GM12865 (cell line): ENCODE results near the gene CNTN5.

Experiments used
- DNase-seq: peaks from one replicate; pipeline ENCODE4 v3.0.0; 2010; ENCODE audit warnings: low read depth
- H3K4me3 ChIP-seq: 2 replicates; pipeline ENCODE4 v1.5.1; 2011; ENCODE audit warnings: mild to moderate bottlenecking, low read depth, low read length, control low read depth
- TF ChIP-seq, protein P1 (sequence below): IDR thresholded peaks from 2 replicates; pipeline ENCODE4 v1.5.1; 2011; ENCODE audit warnings: low read length, control low read depth, low read depth, inconsistent platforms; ENCODE audit not compliant: insufficient read depth; ENCODE audit errors: missing control alignments

The CNTN5 gene

DNA sequence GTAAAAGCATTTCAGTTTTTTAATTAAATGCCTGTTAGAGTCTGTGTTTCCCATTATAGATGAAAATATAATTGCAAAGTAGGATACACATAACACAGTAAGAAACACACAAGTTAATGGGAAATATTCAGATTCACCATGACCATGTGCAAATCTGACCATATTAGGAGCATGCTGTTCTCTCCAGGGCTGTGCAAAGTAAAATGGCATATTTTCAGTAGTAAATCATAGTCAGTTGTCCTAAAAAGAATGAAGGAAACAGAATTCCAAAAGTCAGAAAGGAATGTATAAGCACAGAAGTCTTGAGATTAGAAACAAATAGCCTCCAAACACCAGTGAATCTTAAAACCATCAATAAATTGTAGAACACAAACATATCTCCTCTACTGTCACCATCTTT is 44.4 kb downstream of the CNTN5 start:
- H3K4me3 ChIP-seq, result no peak overlapping the region
- DNase-seq, result no peak
- TF ChIP-seq, protein P1, sequence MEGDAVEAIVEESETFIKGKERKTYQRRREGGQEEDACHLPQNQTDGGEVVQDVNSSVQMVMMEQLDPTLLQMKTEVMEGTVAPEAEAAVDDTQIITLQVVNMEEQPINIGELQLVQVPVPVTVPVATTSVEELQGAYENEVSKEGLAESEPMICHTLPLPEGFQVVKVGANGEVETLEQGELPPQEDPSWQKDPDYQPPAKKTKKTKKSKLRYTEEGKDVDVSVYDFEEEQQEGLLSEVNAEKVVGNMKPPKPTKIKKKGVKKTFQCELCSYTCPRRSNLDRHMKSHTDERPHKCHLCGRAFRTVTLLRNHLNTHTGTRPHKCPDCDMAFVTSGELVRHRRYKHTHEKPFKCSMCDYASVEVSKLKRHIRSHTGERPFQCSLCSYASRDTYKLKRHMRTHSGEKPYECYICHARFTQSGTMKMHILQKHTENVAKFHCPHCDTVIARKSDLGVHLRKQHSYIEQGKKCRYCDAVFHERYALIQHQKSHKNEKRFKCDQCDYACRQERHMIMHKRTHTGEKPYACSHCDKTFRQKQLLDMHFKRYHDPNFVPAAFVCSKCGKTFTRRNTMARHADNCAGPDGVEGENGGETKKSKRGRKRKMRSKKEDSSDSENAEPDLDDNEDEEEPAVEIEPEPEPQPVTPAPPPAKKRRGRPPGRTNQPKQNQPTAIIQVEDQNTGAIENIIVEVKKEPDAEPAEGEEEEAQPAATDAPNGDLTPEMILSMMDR, result no peak

DNA sequence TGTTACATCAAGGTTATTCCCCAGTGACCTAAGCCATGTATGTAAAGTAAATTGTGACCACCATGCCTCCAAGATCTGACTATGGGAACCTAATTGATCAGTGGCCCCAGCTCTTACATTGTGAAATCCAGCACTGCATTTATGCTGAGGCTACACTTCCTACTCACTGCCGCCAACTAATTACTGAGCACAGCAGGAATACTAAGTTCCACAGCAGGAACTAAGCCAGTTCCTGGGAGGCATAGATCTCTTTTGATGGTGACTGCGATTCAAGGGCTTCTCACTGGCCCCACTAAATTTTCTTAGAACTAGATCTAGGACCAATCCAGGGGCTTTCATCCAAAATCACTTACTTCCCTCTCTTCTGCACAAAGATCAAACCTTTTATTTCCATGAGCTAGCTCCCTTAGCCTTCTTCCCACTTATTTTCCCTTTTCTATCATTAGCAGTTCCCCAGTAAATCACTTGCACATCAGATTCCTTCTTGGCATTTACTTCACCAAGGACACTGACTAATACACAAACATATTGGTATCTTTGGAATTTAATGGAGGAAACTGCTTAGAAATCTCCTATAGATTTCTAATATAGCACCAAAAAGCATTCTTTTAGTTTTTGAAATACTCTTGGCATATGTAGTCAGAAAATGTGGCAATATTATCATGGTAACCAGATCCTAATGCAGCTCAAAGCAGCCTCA is 46.0 kb downstream of the CNTN5 start:
- no peak for DNase-seq
- TF ChIP-seq, protein P1, result no peak
- H3K4me3 ChIP-seq, result no peak overlapping the region

DNA sequence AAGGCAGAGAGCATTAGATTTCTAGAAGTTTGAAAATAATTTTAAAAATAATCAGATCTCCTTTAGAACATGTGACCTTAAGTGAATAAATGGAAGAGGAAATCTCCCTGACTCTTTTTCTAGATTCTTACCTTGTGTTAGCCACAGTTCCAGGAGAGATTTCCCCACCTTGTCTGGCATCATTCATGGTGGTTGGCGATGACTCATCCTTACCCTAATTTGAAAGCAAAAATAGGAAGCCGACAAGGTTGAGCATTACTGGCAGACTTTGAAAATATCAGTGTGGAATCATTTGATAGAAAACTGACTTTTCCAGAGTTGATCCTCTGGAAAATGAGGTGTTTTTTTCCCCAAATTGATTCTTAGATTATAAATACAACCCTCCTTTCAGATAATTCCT is 48.1 kb downstream of the CNTN5 start:
- TF ChIP-seq, protein P1, result no peak
- H3K4me3 ChIP-seq, result no peak overlapping the region
- DNase-seq, result peak; percentile 41

DNA sequence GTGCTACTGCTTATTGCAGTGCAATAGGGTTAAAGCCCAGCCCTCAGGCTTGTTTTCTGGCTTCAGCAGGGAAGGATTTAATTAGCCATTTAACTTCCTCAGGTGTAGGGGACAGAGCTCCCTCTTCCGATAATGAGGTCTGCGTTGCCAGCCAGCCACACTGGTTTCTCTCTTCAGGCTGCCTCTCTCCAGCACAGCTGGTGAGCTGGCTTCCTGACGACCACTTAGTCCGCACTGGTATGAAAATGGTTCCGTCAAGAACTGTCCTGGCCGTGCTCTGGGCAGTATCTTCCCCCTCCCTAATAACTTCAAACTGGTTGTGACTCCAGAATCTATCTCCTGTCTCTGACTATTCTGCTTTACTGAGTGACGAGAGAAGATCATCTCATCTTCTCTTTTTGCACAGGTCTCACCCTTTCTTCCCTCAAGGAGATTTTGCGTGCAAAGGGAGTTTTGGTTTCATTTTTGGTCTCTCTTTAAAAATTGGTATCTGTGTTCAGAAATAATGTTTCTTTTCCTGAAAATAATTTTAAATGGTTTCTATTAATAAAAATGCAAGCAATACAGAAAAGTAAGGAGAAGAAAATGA is 49.2 kb downstream of the CNTN5 start:
- peak overlapping the region; percentile 46 for H3K4me3 ChIP-seq
- DNase-seq, result peak; percentile 63
- TF ChIP-seq, protein P1, result no peak

DNA sequence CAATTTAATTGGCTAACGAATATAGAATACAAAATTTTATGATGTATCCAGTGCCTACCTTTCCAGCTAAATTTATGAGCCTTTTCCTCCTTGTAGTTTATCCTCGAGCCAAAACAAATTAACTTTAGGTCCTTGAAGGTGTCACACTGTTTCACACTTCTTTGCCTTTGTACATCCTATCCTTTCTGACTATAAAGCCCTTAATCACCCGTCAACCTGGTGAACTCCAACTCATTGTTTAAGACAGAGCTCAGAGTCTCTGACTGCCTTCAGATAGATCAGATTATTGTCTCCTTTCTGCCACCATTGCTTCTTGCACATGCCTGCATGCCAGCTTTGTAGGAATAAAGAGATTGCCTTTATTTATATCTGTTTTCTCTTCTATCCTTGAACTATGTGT is 58.8 kb downstream of the CNTN5 start:
- TF ChIP-seq, protein P1, result no peak

DNA sequence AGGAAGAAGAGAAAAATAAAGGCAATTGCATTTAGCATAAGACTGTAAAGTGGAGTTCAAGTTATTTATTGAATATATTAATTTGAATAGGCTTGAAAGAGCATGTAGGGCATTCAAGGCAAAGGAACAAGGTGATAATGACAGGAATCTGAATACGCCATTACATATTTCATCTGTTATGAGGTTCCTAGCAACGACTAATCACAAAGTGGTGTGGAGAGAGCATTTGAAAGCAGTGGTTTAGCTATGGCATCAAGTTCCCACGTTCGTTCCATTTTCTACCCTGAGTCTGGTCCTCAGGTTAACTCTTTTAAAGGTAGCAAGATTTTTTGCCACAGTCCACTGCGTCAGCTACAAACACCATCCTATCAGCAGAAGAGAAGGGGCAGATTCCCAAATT is 59.4 kb downstream of the CNTN5 start:
- no peak overlapping the region for H3K4me3 ChIP-seq
- TF ChIP-seq, protein P1, result no peak
- DNase-seq, result no peak

More for the DNA sequence above, 58.8 kb downstream of the CNTN5 start:
- H3K4me3 ChIP-seq, result no peak overlapping the region
- no peak for DNase-seq
